HG02885 (cell line): ENCODE data around the gene CAAP1.
A peak's percentile ranks its signal among the peaks of the same experiment; 100 is the strongest.
"Not testable (repeated sequence)": the region's sequence is repeated elsewhere in the genome, so short reads cannot be mapped to it uniquely, and the experiment has no call there.

Experiments
- ATAC-seq: cut with Tn5 transposase; IDR thresholded peaks from one replicate; pipeline ENCODE4 v1.9.1; 2021; ENCODE audit warnings: mild to moderate bottlenecking; ENCODE audit not compliant: unreplicated experiment, poor library complexity

The CAAP1 gene

DNA sequence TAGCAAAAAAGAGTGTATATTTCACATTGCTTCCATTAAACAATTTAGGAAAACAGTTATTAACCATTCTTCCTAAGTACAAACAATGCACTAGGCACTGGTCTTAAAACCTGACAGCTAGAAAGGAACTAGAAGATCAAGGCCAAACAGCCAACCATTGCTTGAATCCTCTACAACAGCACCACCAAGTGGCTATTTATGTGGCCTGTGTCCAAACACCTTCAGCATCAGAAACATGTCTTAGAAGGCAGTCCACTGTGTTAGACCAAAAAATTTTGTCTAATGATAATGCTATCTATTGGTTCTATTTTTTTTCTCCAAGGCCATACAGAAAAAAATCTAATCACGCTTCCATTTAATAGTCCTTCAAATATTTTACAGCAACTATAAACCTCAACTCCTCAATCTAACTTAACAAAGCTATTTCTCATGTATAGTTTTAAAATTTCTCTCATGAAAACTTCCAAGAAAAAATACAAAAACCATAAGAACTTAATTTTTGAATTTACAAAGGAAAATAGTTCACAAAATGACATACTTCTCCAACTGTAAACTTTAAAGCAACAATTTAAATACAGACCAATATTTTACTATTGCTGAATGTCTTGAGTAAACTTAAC, 36.1 kb downstream of the CAAP1 start:
- peak; percentile 80 for ATAC-seq

DNA sequence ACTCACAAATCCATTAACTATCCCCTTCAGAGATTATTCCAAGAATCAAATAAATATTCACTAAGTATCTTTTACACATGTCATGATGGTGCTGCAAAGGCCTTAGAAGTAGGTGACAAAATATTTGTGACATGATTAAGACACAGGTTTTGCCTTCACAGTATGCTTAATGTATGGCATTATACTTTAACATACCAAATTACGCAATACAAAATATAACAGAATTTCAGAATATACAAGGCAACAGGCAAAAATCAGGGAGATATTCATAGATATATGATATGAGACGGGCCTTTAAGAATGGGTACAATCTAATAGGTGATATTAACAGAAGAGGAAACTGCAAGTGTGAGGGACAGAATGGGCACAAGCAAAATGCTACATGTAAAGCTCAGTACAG, 41.6 kb downstream of the CAAP1 start:
- ATAC-seq = no peak

- peak; percentile 41 for ATAC-seq
These were observed 58.8 kb downstream of the CAAP1 start for GRCh38 chr9:26833792-26834191.

- ATAC-seq = not testable (repeated sequence)
These were observed 64.1 kb downstream of the CAAP1 start for GRCh38 chr9:26828391-26828955.

- ATAC-seq = no peak
These were observed 77.8 kb downstream of the CAAP1 start for GRCh38 chr9:26814799-26815198.

DNA sequence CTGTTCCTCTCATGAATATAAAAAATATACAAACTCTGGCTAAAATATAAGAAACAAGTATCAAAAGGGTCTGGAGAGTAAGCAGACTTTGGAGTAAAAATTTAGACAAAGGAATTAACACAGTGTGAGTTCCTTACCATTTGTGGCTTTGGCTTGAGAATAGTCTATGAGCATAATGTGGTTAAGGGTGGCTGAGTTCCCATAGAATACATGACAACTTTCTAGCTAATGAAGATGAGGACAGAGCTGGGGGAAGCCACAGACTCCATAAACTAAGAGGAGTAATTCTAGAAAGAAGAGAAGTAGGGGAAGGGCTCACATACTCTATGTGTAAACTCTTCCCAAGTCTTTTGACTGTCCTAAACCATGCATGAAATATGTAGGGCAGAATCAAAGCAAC, 79.4 kb downstream of the CAAP1 start:
- no peak for ATAC-seq

DNA sequence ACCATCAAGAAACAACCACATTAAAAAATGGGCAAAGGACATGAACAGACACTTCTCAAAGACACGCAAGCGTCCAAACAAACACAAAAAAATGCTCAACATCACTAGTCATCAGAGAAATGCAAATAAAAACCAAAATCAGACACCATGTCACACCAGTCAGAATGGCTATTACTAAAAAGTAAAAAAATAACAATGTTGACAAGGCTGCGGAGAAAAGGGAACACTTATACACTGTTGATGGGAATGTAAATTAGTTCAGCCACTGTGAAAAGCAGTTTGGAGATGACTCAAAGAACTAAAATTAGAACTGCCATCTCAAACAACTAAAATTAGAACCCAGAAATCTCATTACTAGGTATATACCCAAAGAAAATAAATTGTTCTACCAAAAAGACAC, 80.4 kb downstream of the CAAP1 start:
- peak; percentile 46 for ATAC-seq

GRCh38 chr9:26811106-26811505, 81.5 kb downstream of the CAAP1 start:
- no peak for ATAC-seq

- no peak for ATAC-seq
These were observed 82.8 kb downstream of the CAAP1 start for GRCh38 chr9:26809795-26810194.

DNA sequence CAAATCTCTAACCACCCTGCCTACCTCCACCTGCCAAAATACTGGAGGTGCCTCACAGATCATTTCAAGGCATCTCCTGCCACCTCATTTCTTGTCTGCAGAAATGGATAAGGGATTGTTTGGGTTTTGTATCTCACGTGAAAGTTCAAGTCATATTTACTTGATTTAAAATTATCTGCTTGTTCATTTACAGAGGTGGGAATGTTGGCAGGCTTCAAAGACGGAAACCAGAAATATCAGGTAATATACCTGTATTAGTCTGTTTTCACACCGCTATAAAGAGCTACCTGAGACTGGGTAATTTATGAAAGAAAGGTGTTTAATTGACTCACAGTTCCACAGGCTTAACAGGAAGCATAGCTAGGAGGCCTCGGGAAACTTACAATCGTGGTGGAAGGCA, 85.4 kb downstream of the CAAP1 start:
- no peak for ATAC-seq

- peak; percentile 78 for ATAC-seq
These were observed 89.7 kb downstream of the CAAP1 start for GRCh38 chr9:26802921-26803320.

GRCh38 chr9:26801772-26802171, 90.8 kb downstream of the CAAP1 start:
- no peak for ATAC-seq

GRCh38 chr9:26800322-26800721, 92.3 kb downstream of the CAAP1 start:
- ATAC-seq = no peak

DNA sequence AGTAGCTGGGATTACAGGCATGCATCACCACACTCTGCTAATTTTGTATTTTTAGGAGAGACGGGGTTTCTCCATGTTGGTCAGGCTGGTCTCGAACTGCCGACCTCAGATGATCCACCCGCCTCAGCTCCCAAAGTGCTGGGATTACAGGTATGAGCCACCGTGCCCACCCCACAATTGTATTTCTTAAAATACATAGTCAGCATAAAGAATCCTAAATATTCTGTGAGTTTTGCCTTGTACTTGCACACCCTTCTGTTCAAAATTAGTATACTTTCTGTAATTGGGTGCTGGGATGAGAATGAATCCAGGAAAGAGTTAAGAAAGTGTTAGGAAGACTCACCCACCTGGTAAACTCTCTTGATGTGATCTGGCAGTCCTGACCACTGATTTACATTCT, 101.3 kb downstream of the CAAP1 start:
- no peak for ATAC-seq
